ENCODE results near the gene ITGB3. TPM values are rescaled to one million over a fixed set of nuclear protein-coding genes. Genes with fewer than 3 reads are reported as not detected.
"Not testable (repeated sequence)": the region's sequence is repeated elsewhere in the genome, so short reads cannot be mapped to it uniquely, and the experiment has no call there.

Gene ITGB3
- total RNA-seq, 2 experiments from 2014 or later = not detected

- Mint-ChIP-seq H3K36me3 (ENCODE audit: low read depth) (no peaks in the 10 kb centered on the region), H3K4me1 (ENCODE audit: low read depth) (no peaks in the 10 kb centered on the region), H3K4me3 (no peak overlapping the region), H3K27me3 (peaks cover 7% of the 10 kb centered on the region), H3K9me3 (peaks cover 4% of the 10 kb centered on the region), H3K27ac (no peak overlapping the region)
- ChIA-PET CTCF (no interaction called here), POLR2A (no interaction called here)
- ATAC-seq (no peak), DNase-seq (no peak)
- intact Hi-C loops (cut with micrococcal nuclease) = no loop called here
- TF ChIP-seq CTCF (IDR thresholded peaks at IDR 0.05) = no peak
Observed at GRCh38 chr17:47267354-47267828, 13.8 kb downstream of the ITGB3 start.

- H3K9me3 Mint-ChIP-seq; CTCF ChIA-PET; H3K27me3 Mint-ChIP-seq; POLR2A ChIA-PET; ATAC-seq; H3K27ac Mint-ChIP-seq; intact Hi-C loops (cut with micrococcal nuclease); H3K36me3 Mint-ChIP-seq (ENCODE audit: low read depth); H3K4me3 Mint-ChIP-seq; H3K4me1 Mint-ChIP-seq (ENCODE audit: low read depth); DNase-seq: not testable (repeated sequence)
Observed at GRCh38 chr17:47268964-47269363, 15.3 kb downstream of the ITGB3 start.

GRCh38 chr17:47269561-47270280 is 16.1 kb downstream of the ITGB3 start:
- H3K4me1 Mint-ChIP-seq (ENCODE audit: low read depth); POLR2A ChIA-PET; CTCF ChIA-PET: not testable (repeated sequence)

GRCh38 chr17:47270946-47271705 is 17.5 kb downstream of the ITGB3 start:
- ATAC-seq (no peak), DNase-seq (no peak)
- ChIA-PET CTCF (interaction anchor here (0.8 kb wide), 1 partner anchor 44 kb away, joined by 4 read pairs; no protein-coding TSS in a partner anchor), POLR2A (no interaction called here)
- Mint-ChIP-seq H3K4me1 (ENCODE audit: low read depth) (no peaks in the 10 kb centered on the region), H3K4me3 (no peak overlapping the region), H3K9me3 (peaks cover 4% of the 10 kb centered on the region), H3K27ac (no peak overlapping the region), H3K27me3 (peaks cover 2% of the 10 kb centered on the region), H3K36me3 (ENCODE audit: low read depth) (no peaks in the 10 kb centered on the region)
- TF ChIP-seq CTCF (IDR thresholded peaks at IDR 0.05) = no peak
- intact Hi-C loops (cut with micrococcal nuclease) = no loop called here

More at GRCh38 chr17:47269561-47270280, 16.1 kb downstream of the ITGB3 start:
- H3K27me3 Mint-ChIP-seq; H3K27ac Mint-ChIP-seq; H3K4me3 Mint-ChIP-seq; H3K9me3 Mint-ChIP-seq; intact Hi-C loops (cut with micrococcal nuclease); DNase-seq; ATAC-seq; H3K36me3 Mint-ChIP-seq (ENCODE audit: low read depth): not testable (repeated sequence)

GRCh38 chr17:47272491-47272890 is 18.9 kb downstream of the ITGB3 start:
- TF ChIP-seq CTCF (IDR thresholded peaks at IDR 0.05) = no peak
- intact Hi-C loops (cut with micrococcal nuclease) = no loop called here
- Mint-ChIP-seq H3K27me3 (no peaks in the 10 kb centered on the region), H3K36me3 (ENCODE audit: low read depth) (no peaks in the 10 kb centered on the region), H3K9me3 (peaks cover 4% of the 10 kb centered on the region), H3K27ac (no peak overlapping the region), H3K4me3 (no peak overlapping the region), H3K4me1 (ENCODE audit: low read depth) (no peaks in the 10 kb centered on the region)
- ChIA-PET POLR2A (no interaction called here), CTCF (interaction anchor here (2.2 kb wide), 1 partner anchor 13 kb away, joined by 5 read pairs; no protein-coding TSS in a partner anchor)
- no peak for ATAC-seq
- no peak for DNase-seq

- Mint-ChIP-seq H3K9me3 (peaks cover 4% of the 10 kb centered on the region), H3K36me3 (ENCODE audit: low read depth) (no peaks in the 10 kb centered on the region), H3K27ac (no peak overlapping the region), H3K4me3 (no peak overlapping the region), H3K27me3 (no peaks in the 10 kb centered on the region), H3K4me1 (ENCODE audit: low read depth) (no peaks in the 10 kb centered on the region)
- ChIA-PET POLR2A (no interaction called here), CTCF (interaction anchor here (2.2 kb wide), 1 partner anchor 12 kb away, joined by 5 read pairs; no protein-coding TSS in a partner anchor)
- no peak for TF ChIP-seq CTCF (IDR thresholded peaks at IDR 0.05)
- intact Hi-C loops (cut with micrococcal nuclease) = no loop called here
- no peak for ATAC-seq
- no peak for DNase-seq
Observed at GRCh38 chr17:47273245-47273644, 19.6 kb downstream of the ITGB3 start.

Measured in activated CD8-positive, alpha-beta T cell treated with anti-CD3 and anti-CD28 coated beads for 36 hours (primary cell).